Measurements from ENCODE around the gene EXOC8. TPM values are rescaled to one million over a fixed set of nuclear protein-coding genes. Genes with fewer than 3 reads are reported as not detected.

Gene EXOC8
- total and polyA plus RNA-seq, 2 of the 13 experiments (the other 11 are each of a cell fraction or from before 2014, with no cell fraction given): 2.1 to 7.9 TPM

DNA sequence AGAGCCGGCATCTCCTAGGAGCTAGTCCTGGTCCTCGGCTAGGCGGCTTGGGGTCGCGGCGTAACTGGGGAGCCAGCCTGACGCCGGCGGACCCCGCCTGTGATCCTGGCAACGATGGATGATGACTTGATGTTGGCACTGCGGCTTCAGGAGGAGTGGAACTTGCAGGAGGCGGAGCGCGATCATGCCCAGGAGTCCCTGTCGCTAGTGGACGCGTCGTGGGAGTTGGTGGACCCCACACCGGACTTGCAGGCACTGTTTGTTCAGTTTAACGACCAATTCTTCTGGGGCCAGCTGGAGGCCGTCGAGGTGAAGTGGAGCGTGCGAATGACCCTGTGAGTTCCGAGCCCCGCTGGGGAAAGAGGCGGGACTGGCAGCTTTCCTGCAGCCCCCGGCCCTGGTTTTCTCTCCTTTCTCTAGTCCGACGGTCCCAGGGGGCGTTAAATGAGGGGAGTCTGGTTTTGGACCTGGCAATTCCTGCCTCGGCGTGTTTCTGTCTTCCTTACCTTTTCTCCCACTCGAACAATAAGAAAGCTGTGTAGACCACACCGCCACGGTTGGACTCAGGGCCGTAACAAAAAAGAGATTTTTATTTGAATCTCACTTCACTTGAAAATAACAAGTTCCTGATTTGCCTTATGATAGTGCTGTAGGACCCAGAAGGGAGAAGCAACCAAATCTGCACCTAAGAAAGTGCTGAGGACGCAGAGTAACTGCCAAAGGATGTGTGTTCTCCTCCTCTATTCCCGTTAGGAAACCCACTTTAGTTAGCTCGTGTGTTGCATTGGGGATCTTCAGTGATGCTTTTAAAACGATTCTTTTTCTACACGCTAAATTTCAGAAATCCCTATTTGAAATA lies 847 bp upstream of the EXOC8 start, which contains the start of gene SPRTN (continued):
- TF ChIP-seq, protein P1, sequence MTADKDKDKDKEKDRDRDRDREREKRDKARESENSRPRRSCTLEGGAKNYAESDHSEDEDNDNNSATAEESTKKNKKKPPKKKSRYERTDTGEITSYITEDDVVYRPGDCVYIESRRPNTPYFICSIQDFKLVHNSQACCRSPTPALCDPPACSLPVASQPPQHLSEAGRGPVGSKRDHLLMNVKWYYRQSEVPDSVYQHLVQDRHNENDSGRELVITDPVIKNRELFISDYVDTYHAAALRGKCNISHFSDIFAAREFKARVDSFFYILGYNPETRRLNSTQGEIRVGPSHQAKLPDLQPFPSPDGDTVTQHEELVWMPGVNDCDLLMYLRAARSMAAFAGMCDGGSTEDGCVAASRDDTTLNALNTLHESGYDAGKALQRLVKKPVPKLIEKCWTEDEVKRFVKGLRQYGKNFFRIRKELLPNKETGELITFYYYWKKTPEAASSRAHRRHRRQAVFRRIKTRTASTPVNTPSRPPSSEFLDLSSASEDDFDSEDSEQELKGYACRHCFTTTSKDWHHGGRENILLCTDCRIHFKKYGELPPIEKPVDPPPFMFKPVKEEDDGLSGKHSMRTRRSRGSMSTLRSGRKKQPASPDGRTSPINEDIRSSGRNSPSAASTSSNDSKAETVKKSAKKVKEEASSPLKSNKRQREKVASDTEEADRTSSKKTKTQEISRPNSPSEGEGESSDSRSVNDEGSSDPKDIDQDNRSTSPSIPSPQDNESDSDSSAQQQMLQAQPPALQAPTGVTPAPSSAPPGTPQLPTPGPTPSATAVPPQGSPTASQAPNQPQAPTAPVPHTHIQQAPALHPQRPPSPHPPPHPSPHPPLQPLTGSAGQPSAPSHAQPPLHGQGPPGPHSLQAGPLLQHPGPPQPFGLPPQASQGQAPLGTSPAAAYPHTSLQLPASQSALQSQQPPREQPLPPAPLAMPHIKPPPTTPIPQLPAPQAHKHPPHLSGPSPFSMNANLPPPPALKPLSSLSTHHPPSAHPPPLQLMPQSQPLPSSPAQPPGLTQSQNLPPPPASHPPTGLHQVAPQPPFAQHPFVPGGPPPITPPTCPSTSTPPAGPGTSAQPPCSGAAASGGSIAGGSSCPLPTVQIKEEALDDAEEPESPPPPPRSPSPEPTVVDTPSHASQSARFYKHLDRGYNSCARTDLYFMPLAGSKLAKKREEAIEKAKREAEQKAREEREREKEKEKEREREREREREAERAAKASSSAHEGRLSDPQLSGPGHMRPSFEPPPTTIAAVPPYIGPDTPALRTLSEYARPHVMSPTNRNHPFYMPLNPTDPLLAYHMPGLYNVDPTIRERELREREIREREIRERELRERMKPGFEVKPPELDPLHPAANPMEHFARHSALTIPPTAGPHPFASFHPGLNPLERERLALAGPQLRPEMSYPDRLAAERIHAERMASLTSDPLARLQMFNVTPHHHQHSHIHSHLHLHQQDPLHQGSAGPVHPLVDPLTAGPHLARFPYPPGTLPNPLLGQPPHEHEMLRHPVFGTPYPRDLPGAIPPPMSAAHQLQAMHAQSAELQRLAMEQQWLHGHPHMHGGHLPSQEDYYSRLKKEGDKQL (CRISPR knock-in tag; IDR thresholded peaks at IDR 0.05; ENCODE audit: low read depth): no peak
- TF ChIP-seq HDAC2 (CRISPR knock-in tag; IDR thresholded peaks at IDR 0.05): no peak
- no peak for TF ChIP-seq NR3C1 (CRISPR knock-in tag; IDR thresholded peaks at IDR 0.05)
- TF ChIP-seq, protein P2, sequence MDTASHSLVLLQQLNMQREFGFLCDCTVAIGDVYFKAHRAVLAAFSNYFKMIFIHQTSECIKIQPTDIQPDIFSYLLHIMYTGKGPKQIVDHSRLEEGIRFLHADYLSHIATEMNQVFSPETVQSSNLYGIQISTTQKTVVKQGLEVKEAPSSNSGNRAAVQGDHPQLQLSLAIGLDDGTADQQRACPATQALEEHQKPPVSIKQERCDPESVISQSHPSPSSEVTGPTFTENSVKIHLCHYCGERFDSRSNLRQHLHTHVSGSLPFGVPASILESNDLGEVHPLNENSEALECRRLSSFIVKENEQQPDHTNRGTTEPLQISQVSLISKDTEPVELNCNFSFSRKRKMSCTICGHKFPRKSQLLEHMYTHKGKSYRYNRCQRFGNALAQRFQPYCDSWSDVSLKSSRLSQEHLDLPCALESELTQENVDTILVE (CRISPR knock-in tag; IDR thresholded peaks at IDR 0.05): no peak
- TF ChIP-seq, protein P3, sequence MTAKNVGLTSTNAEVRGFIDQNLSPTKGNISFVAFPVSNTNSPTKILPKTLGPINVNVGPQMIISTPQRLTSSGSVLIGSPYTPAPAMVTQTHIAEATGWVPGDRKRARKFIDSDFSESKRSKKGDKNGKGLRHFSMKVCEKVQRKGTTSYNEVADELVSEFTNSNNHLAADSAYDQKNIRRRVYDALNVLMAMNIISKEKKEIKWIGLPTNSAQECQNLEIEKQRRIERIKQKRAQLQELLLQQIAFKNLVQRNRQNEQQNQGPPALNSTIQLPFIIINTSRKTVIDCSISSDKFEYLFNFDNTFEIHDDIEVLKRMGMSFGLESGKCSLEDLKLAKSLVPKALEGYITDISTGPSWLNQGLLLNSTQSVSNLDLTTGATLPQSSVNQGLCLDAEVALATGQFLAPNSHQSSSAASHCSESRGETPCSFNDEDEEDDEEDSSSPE (CRISPR knock-in tag; IDR thresholded peaks at IDR 0.05): no peak
- TF ChIP-seq, protein P4, sequence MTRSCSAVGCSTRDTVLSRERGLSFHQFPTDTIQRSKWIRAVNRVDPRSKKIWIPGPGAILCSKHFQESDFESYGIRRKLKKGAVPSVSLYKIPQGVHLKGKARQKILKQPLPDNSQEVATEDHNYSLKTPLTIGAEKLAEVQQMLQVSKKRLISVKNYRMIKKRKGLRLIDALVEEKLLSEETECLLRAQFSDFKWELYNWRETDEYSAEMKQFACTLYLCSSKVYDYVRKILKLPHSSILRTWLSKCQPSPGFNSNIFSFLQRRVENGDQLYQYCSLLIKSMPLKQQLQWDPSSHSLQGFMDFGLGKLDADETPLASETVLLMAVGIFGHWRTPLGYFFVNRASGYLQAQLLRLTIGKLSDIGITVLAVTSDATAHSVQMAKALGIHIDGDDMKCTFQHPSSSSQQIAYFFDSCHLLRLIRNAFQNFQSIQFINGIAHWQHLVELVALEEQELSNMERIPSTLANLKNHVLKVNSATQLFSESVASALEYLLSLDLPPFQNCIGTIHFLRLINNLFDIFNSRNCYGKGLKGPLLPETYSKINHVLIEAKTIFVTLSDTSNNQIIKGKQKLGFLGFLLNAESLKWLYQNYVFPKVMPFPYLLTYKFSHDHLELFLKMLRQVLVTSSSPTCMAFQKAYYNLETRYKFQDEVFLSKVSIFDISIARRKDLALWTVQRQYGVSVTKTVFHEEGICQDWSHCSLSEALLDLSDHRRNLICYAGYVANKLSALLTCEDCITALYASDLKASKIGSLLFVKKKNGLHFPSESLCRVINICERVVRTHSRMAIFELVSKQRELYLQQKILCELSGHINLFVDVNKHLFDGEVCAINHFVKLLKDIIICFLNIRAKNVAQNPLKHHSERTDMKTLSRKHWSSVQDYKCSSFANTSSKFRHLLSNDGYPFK (CRISPR knock-in tag; IDR thresholded peaks at IDR 0.05; ENCODE audit: borderline replicate concordance): peak; percentile 55; the same call in 1 of the 2 replicates
- TF ChIP-seq, protein P5, sequence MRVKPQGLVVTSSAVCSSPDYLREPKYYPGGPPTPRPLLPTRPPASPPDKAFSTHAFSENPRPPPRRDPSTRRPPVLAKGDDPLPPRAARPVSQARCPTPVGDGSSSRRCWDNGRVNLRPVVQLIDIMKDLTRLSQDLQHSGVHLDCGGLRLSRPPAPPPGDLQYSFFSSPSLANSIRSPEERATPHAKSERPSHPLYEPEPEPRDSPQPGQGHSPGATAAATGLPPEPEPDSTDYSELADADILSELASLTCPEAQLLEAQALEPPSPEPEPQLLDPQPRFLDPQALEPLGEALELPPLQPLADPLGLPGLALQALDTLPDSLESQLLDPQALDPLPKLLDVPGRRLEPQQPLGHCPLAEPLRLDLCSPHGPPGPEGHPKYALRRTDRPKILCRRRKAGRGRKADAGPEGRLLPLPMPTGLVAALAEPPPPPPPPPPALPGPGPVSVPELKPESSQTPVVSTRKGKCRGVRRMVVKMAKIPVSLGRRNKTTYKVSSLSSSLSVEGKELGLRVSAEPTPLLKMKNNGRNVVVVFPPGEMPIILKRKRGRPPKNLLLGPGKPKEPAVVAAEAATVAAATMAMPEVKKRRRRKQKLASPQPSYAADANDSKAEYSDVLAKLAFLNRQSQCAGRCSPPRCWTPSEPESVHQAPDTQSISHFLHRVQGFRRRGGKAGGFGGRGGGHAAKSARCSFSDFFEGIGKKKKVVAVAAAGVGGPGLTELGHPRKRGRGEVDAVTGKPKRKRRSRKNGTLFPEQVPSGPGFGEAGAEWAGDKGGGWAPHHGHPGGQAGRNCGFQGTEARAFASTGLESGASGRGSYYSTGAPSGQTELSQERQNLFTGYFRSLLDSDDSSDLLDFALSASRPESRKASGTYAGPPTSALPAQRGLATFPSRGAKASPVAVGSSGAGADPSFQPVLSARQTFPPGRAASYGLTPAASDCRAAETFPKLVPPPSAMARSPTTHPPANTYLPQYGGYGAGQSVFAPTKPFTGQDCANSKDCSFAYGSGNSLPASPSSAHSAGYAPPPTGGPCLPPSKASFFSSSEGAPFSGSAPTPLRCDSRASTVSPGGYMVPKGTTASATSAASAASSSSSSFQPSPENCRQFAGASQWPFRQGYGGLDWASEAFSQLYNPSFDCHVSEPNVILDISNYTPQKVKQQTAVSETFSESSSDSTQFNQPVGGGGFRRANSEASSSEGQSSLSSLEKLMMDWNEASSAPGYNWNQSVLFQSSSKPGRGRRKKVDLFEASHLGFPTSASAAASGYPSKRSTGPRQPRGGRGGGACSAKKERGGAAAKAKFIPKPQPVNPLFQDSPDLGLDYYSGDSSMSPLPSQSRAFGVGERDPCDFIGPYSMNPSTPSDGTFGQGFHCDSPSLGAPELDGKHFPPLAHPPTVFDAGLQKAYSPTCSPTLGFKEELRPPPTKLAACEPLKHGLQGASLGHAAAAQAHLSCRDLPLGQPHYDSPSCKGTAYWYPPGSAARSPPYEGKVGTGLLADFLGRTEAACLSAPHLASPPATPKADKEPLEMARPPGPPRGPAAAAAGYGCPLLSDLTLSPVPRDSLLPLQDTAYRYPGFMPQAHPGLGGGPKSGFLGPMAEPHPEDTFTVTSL (CRISPR knock-in tag; IDR thresholded peaks at IDR 0.05; ENCODE audit: borderline replicate concordance): no peak
- TF ChIP-seq SP1 (IDR thresholded peaks at IDR 0.05): no peak
- no peak; the same call in 1 of the 2 replicates for TF ChIP-seq SP1 (CRISPR knock-in tag; IDR thresholded peaks at IDR 0.05)
- TF ChIP-seq HOXA9 (CRISPR knock-in tag; IDR thresholded peaks at IDR 0.05; ENCODE audit: borderline replicate concordance): no peak

Data from HepG2 (cell line).